GM10847 (cell line): Measurements from ENCODE around the gene ZMIZ2.

ENCODE experiments used
- POLR2A ChIP-seq: IDR thresholded peaks from 2 replicates; pipeline ENCODE4 v1.6.1; 2011; ENCODE audit not compliant: insufficient read length; ENCODE audit errors: extremely low read depth

The ZMIZ2 gene

DNA sequence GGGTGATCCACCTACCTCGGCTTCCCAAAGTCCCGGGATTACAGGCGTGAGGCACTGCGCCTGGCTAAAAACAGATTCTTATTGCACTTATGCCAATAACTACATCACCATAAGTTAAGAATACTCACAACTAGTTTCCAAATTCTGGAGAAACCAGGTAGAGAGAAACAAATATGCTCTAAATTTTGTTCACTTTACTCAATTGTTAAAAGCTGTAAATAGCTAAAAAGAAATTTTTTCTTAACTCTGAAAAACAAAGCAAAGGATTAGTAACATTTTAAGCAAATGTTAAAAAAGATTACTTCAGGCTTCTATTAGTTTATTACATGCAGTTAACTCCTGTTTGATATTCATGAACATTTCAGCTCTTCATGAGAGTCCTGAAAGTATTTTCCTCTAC lies 28.3 kb upstream of the ZMIZ2 start:
- no peak for TF ChIP-seq POLR2A

DNA sequence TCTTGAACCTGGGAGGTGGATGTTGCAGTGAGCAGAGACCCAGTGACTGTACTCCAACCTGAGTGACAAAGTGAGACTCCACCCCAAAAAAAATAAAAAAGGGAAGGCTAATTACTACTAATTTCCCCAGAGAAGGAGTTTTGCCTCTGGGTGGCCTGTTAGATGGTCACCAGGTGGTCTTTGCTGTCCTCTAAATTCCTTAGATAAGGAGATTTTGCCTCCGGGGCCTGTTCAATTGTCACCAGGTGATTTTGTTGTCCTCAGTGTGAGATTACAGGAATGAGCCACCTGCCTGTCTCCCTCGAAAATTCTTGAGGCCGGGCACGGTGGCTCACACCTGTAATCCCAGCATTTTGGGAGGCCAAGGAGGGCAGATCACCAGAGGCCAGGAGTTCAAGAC lies 24.4 kb upstream of the ZMIZ2 start:
- no peak for TF ChIP-seq POLR2A

DNA sequence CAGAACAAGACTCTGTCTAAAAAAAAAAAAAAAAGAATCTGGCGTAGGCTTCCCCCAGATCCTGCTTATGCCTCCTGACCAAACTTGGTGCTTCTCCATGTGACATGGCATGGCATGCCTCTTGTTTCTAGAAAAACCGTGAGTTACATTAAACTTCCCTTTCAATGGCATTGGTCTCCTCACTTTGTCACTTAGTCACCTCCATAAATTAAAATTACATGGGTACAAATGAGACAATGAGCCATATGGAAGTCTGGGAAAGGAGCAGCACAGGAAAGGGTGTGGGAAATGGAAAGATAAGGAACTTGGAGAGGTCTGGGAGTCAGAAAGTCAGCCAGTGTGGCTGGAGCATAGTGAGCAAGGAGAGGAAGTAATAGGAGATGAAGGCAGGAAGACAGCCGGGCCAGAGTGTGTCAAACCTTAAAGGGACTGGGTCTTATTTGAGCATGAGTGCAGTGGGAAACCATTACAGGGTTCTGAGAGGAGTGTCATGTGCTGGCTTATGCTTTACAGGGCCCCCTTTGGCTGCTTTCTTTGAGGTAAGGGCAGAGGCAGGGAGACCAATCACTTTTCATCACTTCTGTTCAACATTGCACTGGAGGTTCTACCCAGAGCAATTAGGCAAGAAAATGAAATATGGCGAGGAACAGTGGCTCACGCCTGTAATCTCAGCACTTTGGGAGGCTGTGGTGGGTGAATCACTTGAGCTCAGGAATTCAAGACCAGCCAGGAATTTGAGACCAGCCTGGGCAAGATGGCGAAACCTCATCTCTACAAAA lies 21.3 kb upstream of the ZMIZ2 start:
- TF ChIP-seq POLR2A, result no peak

DNA sequence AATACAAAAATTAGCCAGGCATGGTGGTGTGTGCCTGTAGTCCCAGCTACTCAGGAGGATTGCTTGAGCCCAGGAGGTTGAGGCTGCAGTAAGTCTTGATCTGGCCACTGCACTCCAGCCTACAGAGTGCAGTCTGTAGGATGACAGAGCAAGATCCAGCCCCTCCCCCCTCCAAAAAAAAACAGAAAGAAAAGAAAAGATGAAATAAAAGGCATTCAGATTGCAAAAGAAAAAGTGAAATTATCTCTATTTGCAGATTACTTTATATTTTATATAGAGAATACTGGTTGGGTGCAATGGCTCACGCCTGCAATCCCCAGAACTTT lies 20.7 kb upstream of the ZMIZ2 start:
- no peak for TF ChIP-seq POLR2A

DNA sequence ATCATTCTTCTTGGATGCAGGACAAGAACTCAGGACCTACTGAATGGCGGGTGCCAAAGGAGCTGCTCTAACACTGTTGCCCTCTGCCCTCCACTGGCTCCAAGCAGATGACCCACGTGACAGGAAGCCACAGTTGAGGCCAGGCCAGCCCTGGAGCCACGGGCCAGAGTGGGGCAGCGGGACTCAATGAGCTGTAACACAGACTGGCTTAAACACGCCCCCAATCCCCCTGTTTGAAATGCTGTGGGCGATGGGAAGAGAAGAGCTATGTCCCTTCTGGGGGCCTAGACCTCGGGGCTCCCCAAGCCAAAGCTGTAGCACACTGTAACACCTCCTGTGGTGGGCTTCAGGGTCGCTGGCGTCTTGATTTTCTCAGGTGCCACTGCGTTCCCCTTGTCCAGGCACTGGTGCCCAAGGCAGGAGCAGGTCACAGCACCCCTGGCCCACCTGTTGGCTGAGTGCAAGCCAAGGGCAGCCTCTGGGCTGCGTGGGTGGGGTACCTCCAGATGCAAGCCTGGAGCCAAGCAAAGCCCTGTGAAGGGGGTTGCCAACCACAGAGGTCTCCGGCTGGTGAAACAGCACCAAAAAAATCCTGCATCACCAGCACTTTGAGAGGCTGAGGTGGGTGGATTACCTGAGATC lies 18.6 kb upstream of the ZMIZ2 start:
- TF ChIP-seq POLR2A, result no peak

DNA sequence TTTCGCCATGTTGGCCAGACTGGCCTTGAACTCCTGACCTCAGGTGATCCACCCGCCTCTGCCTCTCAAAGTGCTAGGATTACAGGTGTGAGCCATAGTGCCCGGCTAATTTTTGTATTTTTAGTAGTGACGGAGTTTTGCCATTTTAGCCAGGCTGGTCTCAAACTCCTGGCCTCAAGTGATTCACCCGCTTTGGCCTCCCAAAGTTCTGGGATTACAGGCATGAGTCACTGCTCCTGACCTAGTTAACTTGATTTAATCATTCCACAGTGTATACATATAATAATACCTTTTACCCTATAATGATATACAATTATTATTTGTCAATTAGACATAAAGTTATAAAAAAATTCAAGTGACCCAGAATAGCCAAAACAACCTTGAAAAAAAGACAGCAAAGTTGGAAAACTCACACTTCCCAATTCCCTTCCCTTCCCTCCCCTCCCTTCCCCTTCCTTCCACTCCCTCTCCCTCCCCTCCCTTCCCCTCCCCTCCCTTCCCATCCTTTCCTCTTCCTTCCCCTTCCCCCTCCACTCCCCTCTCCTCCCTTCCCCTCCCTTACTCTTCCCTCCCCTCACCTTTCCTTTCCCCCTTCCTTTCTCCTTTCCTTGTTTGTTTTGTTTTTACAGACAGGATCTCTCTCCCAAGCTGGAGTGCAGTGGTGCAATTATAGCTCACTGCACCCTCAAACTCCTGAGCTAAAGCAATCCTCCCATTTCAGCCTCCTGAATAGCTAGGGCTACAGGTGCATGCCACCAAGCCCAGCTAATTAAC lies 14.8 kb upstream of the ZMIZ2 start:
- no peak for TF ChIP-seq POLR2A

DNA sequence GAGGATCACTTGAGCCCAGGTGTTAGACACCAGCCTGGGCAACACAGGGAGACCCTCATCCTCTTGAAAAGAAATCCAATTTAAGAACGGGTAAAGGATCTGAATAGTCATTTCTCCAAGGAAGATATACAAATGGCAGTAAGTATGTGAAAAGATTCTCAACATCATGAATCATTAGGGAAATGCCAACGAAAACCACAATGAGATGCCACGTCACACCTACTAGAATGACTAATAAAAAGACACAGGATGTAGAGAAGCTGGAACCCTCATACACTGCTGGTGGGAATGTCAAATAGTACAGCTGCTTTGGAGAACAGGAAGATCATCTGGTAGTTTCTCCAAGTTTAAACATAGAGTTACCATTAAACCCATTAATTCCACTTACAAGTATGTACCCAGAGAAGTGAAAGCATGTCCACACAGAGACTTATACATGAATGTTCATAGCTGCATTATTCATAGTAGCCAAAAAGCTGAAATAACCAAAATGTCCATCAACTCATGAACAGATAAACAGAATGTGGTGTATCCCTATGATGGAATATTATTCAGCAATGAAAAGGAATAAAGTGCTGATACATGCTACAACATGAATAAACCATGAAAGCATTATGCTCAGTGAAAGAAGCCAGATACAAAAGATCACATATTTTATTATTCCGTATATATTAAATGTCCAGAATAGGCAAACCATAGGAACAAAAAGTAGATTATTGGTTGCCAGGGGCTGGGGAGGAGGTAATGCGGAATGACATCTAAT lies 13.1 kb upstream of the ZMIZ2 start:
- no peak for TF ChIP-seq POLR2A

DNA sequence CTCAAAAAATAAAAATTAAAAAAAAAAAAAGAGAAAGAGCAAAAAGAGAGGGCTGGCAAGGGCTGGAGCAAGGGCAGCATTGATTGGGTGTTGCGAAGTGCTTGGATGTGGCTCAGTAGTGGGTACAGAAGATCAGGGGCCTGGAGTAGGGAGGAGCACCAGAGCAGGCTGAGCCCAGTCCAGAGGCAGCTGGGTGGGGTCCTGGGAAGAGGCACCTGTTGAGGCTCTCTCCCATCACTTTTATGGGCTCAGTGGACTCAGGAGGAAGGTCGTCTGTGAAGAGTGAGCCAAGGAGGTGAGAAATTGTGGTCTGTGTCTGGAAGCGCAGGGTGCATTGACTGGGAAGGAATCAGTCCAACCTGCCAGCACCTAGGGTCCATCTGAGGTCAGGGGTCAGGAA lies 11.8 kb upstream of the ZMIZ2 start:
- no peak for TF ChIP-seq POLR2A

DNA sequence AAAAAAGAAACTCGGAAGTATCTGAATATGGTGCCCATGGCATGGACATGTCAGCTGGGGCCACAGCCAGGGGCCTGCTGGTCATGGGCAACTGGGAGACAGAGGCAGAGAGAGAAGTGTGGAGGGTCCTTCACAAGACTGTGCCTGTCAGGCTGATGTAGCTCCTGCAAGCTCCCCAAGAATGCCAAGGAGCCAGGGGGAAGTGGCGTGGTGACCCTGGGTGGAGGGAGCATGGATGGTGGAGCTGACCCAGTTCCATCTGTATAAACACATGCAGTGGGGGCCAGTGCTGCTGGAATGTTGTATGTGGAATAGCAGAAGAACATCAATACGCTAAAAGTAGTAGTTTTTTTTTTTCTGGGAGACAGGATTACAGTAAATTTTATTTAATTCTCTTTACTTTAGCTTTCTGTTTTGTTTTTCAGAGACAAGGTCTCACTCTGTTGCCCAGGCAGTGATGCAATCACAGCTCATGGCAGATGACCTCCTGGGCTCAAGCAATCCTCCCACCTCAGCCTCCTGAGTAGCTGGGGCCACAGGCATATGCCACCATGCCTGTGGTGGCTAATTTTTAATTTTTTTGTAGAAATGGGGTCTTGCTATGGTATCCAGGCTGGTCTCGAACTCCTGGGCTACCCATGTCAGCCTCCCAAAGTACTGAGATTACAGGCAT lies 10.5 kb upstream of the ZMIZ2 start:
- no peak for TF ChIP-seq POLR2A

DNA sequence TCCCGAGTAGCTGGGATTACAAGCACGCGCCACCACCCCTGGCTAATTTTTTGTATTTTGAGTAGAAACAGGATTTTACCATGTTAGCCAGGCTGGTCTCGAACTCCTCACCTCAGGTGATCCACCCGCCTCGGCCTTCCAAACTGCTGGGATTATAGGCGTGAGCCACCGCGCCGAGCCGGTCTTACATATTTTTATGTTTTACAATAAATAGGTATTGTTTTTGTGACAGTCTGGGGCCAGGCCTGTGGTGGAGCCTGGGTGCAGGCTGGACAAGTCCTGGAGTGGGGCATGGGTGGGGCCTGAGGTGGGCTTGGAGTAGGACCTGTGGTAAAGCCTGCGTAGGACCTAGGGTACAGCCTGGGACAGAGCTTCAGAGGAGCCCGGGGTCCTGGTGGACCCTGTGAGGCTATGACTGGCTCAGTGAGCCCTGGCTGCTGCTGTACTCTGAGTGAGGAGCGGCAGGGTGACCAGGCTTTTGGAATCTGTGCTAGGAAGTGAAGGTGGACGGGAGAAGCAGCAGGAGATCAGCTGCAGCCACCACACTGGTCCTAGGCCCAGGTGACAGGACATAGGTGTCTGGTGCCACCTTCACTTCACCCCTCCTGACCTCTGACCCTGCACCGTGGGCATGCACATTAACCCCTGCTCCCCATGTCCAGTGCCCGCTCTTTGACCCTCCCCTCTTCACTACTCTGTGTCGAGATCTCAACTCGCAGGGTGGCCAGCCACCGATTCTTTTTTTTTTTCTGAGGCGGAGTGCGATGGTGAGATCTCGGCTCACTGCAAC lies 9.6 kb upstream of the ZMIZ2 start:
- TF ChIP-seq POLR2A, result no peak

DNA sequence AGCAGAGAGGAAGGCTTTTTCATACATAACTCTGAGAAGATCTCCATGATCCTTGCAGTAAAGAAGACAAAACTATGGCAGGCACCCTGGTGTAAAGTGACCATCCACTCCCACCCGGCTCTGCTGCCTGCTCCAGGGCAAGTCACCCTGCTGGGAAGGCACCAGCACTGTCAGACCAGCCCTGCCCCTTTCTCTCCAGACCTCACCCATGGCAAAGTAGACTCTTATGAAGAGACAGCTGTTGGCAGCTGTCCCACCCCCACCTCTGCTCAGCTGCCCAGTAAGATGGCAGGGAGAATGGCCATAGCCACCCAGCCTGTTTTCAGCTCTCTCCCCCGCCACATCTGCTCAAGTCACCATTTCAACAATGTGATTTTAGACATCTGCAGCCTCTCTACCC lies 8.6 kb upstream of the ZMIZ2 start:
- TF ChIP-seq POLR2A, result no peak

DNA sequence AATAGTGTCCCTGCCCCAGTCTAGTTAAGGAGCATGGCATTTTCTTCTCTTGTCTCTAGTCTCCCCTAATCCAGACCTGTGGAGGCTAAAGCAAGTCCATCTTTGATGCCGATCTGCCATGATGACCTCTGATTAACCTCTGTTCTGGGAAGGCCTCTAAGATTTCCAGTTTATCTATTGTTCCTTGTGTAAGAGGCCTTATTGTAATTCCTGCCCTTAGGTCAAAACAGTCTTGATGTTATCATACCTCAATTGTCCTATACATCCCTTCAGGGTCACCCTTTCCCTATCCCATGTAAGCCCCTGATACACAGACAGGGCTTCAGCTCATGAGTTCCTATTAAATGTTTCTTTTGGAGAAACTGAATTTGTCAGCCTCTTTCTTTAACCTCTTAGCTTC lies 4.9 kb upstream of the ZMIZ2 start:
- TF ChIP-seq POLR2A, result no peak

DNA sequence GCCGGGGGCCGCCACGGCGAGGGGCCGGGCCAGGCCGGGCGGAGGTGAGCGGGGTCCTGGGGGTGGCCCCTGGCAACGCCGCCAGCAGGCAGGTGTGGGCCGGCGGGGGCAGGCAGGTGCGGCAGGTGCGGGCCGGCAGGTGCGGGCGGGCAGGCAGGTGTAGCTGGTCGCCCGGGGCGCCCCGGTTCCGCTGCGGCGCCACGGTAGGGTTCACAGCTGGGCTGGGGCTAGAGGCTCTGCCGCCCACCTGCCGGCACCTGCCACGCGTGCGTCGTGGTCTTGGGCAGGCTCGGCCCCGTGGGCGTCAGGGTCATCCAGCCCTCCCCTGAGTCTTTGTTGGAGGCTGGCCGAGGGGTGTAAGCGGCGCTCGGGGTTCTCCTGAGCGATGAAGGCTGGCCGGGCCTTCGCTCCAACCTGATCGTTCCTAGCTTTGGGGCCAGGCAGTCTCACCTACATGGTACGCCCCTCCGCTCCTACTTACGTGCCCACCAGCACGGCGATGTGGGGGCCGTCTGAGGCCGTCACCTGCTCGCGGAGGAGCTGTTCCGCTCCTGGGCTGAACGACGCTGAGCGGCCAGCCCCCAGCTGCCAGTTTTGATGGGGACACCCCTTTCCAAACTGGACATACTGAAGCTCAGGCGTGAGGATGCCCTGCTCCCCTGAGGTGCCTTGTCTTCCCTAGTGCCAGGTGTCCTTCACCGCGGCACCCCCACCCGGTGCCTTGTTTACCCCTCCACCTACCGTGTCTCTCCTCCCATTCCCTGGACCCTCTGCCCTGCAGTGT lies 493 bp downstream of the ZMIZ2 start:
- no peak for TF ChIP-seq POLR2A
